H9 (cell line): ENCODE measurements around the gene OR11H7. TPM values are rescaled to one million over a fixed set of nuclear protein-coding genes. Genes with fewer than 3 reads are reported as not detected.
"Not testable (repeated sequence)": the region's sequence is repeated elsewhere in the genome, so short reads cannot be mapped to it uniquely, and the experiment has no call there.

Experiments used
- DNase-seq: peaks from one replicate; pipeline ENCODE4 v3.0.0-alpha.2; 2017
- H2AFZ ChIP-seq: one replicate; pipeline ENCODE4 v1.6.1; 2013; ENCODE audit warnings: mild to moderate bottlenecking, low read length, control low read depth, moderate library complexity
- H2AK5ac ChIP-seq: 2 replicates; pipeline ENCODE4 v1.6.1; 2013; ENCODE audit warnings: low read length, control low read depth, mixed read lengths; ENCODE audit not compliant: insufficient read length
- H2BK120ac ChIP-seq: one replicate; pipeline ENCODE4 v1.6.1; 2013; ENCODE audit warnings: low read depth, mild to moderate bottlenecking, low read length, control low read depth, inconsistent platforms; ENCODE audit not compliant: poor library complexity, severe bottlenecking
- H2BK12ac ChIP-seq: 2 replicates; pipeline ENCODE4 v1.6.1; 2013; ENCODE audit warnings: low read length, control low read depth, mixed read lengths, low read depth; ENCODE audit not compliant: insufficient read length
- H2BK15ac ChIP-seq: 2 replicates; pipeline ENCODE4 v1.6.1; 2013; ENCODE audit warnings: low read depth, low read length, control low read depth
- H2BK20ac ChIP-seq: one replicate; pipeline ENCODE4 v1.6.1; 2013; ENCODE audit warnings: low read depth, mild to moderate bottlenecking, low read length, control low read depth, inconsistent platforms; ENCODE audit not compliant: poor library complexity, severe bottlenecking
- H2BK5ac ChIP-seq: 2 replicates; pipeline ENCODE4 v1.6.1; 2013; ENCODE audit warnings: low read length, control low read depth, mixed read lengths; ENCODE audit not compliant: insufficient read length
- H3K14ac ChIP-seq: 2 replicates; pipeline ENCODE4 v1.6.1; 2013; ENCODE audit warnings: low read length, control low read depth; ENCODE audit not compliant: insufficient read depth
- H3K18ac ChIP-seq: 2 replicates; pipeline ENCODE4 v1.6.1; 2013; ENCODE audit warnings: low read depth, mild to moderate bottlenecking, mixed read lengths, low read length, control low read depth; ENCODE audit not compliant: insufficient read length
- H3K23ac ChIP-seq: 2 replicates; pipeline ENCODE4 v1.6.1; 2013; ENCODE audit warnings: low read length, control low read depth, mixed read lengths, low read depth; ENCODE audit not compliant: insufficient read length
- H3K23me2 ChIP-seq: 2 replicates; pipeline ENCODE4 v1.6.1; 2013; ENCODE audit warnings: low read depth, mild to moderate bottlenecking, mixed read lengths, low read length, control low read depth; ENCODE audit not compliant: insufficient read length, poor library complexity, severe bottlenecking
- H3K27ac ChIP-seq: 2 replicates; pipeline ENCODE4 v1.5.1; 2013; ENCODE audit warnings: low read length, control low read depth, mixed read lengths, low read depth; ENCODE audit not compliant: insufficient read length
- H3K27me3 ChIP-seq: 2 replicates; pipeline ENCODE4 v1.6.1; 2013; ENCODE audit warnings: low read length, control low read depth, inconsistent platforms; ENCODE audit not compliant: insufficient read depth
- H3K4ac ChIP-seq: 2 replicates; pipeline ENCODE4 v1.6.1; 2013; ENCODE audit warnings: low read depth, mild to moderate bottlenecking, control low read depth, inconsistent platforms, low read length, moderate library complexity
- H3K4me1 ChIP-seq: 2 replicates; pipeline ENCODE4 v1.6.1; 2013; ENCODE audit warnings: low read length, control low read depth, inconsistent platforms; ENCODE audit not compliant: insufficient read depth
- H3K4me2 ChIP-seq: 2 replicates; pipeline ENCODE4 v1.6.1; 2013; ENCODE audit warnings: low read length, control low read depth, mixed read lengths; ENCODE audit not compliant: insufficient read length, insufficient read depth
- H3K56ac ChIP-seq: 2 replicates; pipeline ENCODE4 v1.6.1; 2013; ENCODE audit warnings: low read depth, mild to moderate bottlenecking, mixed read lengths, low read length, control low read depth; ENCODE audit not compliant: insufficient read length
- H3K79me1 ChIP-seq: 2 replicates; pipeline ENCODE4 v1.6.1; 2013; ENCODE audit warnings: low read depth, mild to moderate bottlenecking, moderate library complexity, low read length, control low read depth, inconsistent platforms; ENCODE audit not compliant: insufficient read depth, poor library complexity, severe bottlenecking
- H3K79me2 ChIP-seq: 2 replicates; pipeline ENCODE4 v1.6.1; 2013; ENCODE audit warnings: low read length, control low read depth, inconsistent platforms; ENCODE audit not compliant: insufficient read depth
- H3K9ac ChIP-seq: 2 replicates; pipeline ENCODE4 v1.6.1; 2013; ENCODE audit warnings: low read length, control low read depth, mixed read lengths; ENCODE audit not compliant: insufficient read length; ENCODE audit errors: extremely low read depth
- H3K9me3 ChIP-seq: one replicate; pipeline ENCODE4 v1.6.1; 2013; ENCODE audit warnings: low read depth, low read length, inconsistent platforms; ENCODE audit not compliant: control insufficient read depth
- H3T11ph ChIP-seq: one replicate; pipeline ENCODE4 v1.6.1; 2013; ENCODE audit warnings: mild to moderate bottlenecking, low read length, control low read depth, inconsistent platforms
- H4K20me1 ChIP-seq: one replicate; pipeline ENCODE4 v1.6.1; 2013; ENCODE audit not compliant: control insufficient read depth, insufficient read length, insufficient read depth
- H4K5ac ChIP-seq: 2 replicates; pipeline ENCODE4 v1.6.1; 2013; ENCODE audit warnings: low read depth, mild to moderate bottlenecking, mixed read lengths, low read length, control low read depth; ENCODE audit not compliant: insufficient read length
- H4K8ac ChIP-seq: replicated peaks from 2 replicates; pipeline ENCODE4 v1.6.1; 2013; ENCODE audit warnings: low read length, control low read depth, mixed read lengths, low read depth; ENCODE audit not compliant: insufficient read length
- H4K91ac ChIP-seq: 2 replicates; pipeline ENCODE4 v1.6.1; 2013; ENCODE audit warnings: low read depth, mild to moderate bottlenecking, moderate library complexity, mixed read lengths, low read length, control low read depth; ENCODE audit not compliant: insufficient read length
- H3K27ac Mint-ChIP-seq, 3 experiments: 2 replicates in 2 of 3; 3 replicates in 1 of 3; pipeline ENCODE4 v1.8.0; 2020 to 2021; ENCODE audit warnings: mixed read lengths in 3 of 3, mild to moderate bottlenecking in 1 of 3, moderate library complexity in 1 of 3
- H3K27me3 Mint-ChIP-seq: 2 replicates; pipeline ENCODE4 v1.8.0; 2021; ENCODE audit warnings: low read depth, mild to moderate bottlenecking, moderate library complexity, mixed read lengths
- H3K36me3 Mint-ChIP-seq, 3 experiments: 2 replicates in 2 of 3; 3 replicates in 1 of 3; pipeline ENCODE4 v1.8.0; 2020 to 2021; ENCODE audit warnings: low read depth in 3 of 3, mixed read lengths in 3 of 3; ENCODE audit not compliant: insufficient read depth in 1 of 3
- H3K4me1 Mint-ChIP-seq, 2 experiments: 2 replicates each; pipeline ENCODE4 v1.8.0; 2020; ENCODE audit warnings: mixed read lengths in 2 of 2
- H3K4me3 Mint-ChIP-seq, 2 experiments: 2 replicates in 1 of 2; 3 replicates in 1 of 2; pipeline ENCODE4 v1.8.0; 2020 to 2021; ENCODE audit warnings: mild to moderate bottlenecking in 2 of 2, mixed read lengths in 2 of 2, moderate library complexity in 1 of 2
- H3K9me3 Mint-ChIP-seq, 2 experiments: 2 replicates in 1 of 2; 3 replicates in 1 of 2; pipeline ENCODE4 v1.8.0; 2020; ENCODE audit warnings: mild to moderate bottlenecking in 2 of 2, mixed read lengths in 2 of 2, moderate library complexity in 1 of 2
- WGBS: extraction: QIAGEN DNeasy Blood & Tissue Kit; methylation state at CpG from one replicate; pipeline ENCODE4 v1.1.7; 2013; ENCODE audit warnings: missing lambda C conversion rate, low lambda C conversion rate, mixed read lengths; ENCODE audit not compliant: insufficient read length; ENCODE audit errors: extremely low coverage; 5-methylcytosine and 5-hydroxymethylcytosine counted together
- total RNA-seq: library from RNA; stranded (reverse); gene quantifications from 2 replicates; pipeline ENCODE4 v1.2.1, GENCODE V29; 2021
- TF ChIP-seq, protein P1 (sequence below): fragments of 200-600 bp; sonication (generic); conservative IDR thresholded peaks from 3 replicates; pipeline ENCODE4 v1.8.0; 2021; ENCODE audit warnings: antibody characterized with exemption, mild to moderate bottlenecking

Gene OR11H7
- total RNA-seq, 1 experiment from 2014 or later, result not detected

DNA sequence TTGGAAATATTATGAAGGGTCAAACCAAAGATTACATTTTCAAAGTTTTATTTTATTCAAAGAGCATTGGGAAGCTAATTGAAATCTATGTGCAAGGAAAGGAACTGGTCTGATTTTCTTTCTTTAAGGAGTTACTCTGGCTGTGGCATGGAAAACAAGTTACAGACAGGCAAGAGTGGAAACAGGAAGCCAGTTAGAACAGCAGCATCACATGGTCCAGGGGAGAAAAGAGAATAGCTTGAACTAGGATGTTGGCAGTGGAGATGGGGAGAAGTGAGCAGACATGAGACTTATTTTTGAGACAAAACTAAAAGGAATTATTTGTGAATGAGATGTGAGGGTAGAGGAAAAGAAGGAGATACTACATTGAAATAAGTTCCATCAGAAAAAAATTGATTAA lies 34.7 kb upstream of the OR11H7 start:
- no peak for DNase-seq
- Mint-ChIP-seq H3K9me3 (peaks cover 87 to 88% of the 10 kb centered on the region in 2 experiments), H3K4me1 (no peaks in the 10 kb centered on the region), H3K36me3 (peaks cover 8 to 38% (median 13%) of the 10 kb centered on the region in 3 experiments; a peak in 5 of 7 replicates), H3K4me3 (no peak overlapping the region), H3K27me3 (no peaks in the 10 kb centered on the region), H3K27ac (no peak overlapping the region)
- Histone ChIP-seq H2BK120ac (no peak overlapping the region), H3K79me2 (no peaks in the 10 kb centered on the region), H3K9ac (no peak overlapping the region), H3K14ac (no peak overlapping the region), H2AFZ (no peak overlapping the region), H2BK12ac (no peak overlapping the region), H2BK15ac (no peak overlapping the region), H3K4ac (no peak overlapping the region), H3K27me3 (no peaks in the 10 kb centered on the region), H3K9me3 (peaks cover 93% of the 10 kb centered on the region), H3K18ac (no peak overlapping the region), H3K23ac (no peak overlapping the region), H3K79me1 (no peaks in the 10 kb centered on the region), H2BK20ac (no peak overlapping the region), H4K91ac (no peak overlapping the region), H3K27ac (no peak overlapping the region), H2BK5ac (no peak overlapping the region), H4K20me1 (no peaks in the 10 kb centered on the region), H3K4me1 (no peaks in the 10 kb centered on the region), H4K5ac (no peak overlapping the region), H3K56ac (no peak overlapping the region), H3K4me2 (no peak overlapping the region), H4K8ac (no peak overlapping the region), H2AK5ac (no peak overlapping the region), H3T11ph (no peak overlapping the region), H3K23me2 (no peaks in the 10 kb centered on the region)
- TF ChIP-seq, protein P1, sequence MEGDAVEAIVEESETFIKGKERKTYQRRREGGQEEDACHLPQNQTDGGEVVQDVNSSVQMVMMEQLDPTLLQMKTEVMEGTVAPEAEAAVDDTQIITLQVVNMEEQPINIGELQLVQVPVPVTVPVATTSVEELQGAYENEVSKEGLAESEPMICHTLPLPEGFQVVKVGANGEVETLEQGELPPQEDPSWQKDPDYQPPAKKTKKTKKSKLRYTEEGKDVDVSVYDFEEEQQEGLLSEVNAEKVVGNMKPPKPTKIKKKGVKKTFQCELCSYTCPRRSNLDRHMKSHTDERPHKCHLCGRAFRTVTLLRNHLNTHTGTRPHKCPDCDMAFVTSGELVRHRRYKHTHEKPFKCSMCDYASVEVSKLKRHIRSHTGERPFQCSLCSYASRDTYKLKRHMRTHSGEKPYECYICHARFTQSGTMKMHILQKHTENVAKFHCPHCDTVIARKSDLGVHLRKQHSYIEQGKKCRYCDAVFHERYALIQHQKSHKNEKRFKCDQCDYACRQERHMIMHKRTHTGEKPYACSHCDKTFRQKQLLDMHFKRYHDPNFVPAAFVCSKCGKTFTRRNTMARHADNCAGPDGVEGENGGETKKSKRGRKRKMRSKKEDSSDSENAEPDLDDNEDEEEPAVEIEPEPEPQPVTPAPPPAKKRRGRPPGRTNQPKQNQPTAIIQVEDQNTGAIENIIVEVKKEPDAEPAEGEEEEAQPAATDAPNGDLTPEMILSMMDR, result no peak

DNA sequence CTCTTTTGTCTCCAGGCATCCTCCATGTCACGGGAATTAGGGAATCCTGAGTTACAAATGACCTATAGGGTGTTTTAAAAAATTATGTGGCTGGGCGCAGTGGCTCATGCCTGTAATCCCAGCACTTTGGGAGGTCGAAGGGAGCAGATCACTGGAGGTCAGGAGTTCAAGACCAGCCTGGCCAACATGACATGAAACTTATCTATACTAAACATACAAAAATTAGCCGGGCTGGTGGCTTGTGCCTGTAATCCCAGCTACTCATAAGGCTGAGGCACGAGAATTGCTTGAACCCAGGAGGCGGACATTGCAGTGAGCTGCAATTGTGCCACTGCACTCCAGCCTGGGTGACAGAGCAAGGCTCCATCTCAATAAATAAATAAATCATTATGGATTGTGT lies 33.6 kb upstream of the OR11H7 start:
- H3K9me3 Mint-ChIP-seq, result peaks cover 87 to 88% of the 10 kb centered on the region in 2 experiments
- H4K5ac ChIP-seq, H3T11ph ChIP-seq, H3K27ac ChIP-seq, H3K27me3 Mint-ChIP-seq, H3K9ac ChIP-seq, H2BK120ac ChIP-seq, H3K14ac ChIP-seq, H3K4me2 ChIP-seq, H3K4ac ChIP-seq, H3K23ac ChIP-seq, H3K56ac ChIP-seq, H2AK5ac ChIP-seq, H4K91ac ChIP-seq, H3K4me3 Mint-ChIP-seq, H3K27me3 ChIP-seq, H3K4me1 ChIP-seq, H3K27ac Mint-ChIP-seq, H4K8ac ChIP-seq, H4K20me1 ChIP-seq, H3K18ac ChIP-seq, H2BK12ac ChIP-seq, DNase-seq, H3K23me2 ChIP-seq, H2BK5ac ChIP-seq, H3K79me1 ChIP-seq, H2BK15ac ChIP-seq, H2BK20ac ChIP-seq, H3K4me1 Mint-ChIP-seq, H2AFZ ChIP-seq, H3K79me2 ChIP-seq: not testable (repeated sequence)
- no CpG with 5 or more reads among the region's 6 CpGs for WGBS
- peaks cover 91% of the 10 kb centered on the region for H3K9me3 ChIP-seq
- H3K36me3 Mint-ChIP-seq, result peaks cover 11 to 37% (median 13%) of the 10 kb centered on the region in 3 experiments; a peak in 5 of 7 replicates
